ENCODE data around the gene AOPEP.

The AOPEP gene

GRCh38 chr9:95058795-95059386 is 332.4 kb downstream of the AOPEP start:
- TF ChIP-seq CTCF (IDR thresholded peaks at IDR 0.05; ENCODE audit: borderline replicate concordance, insufficient read depth, low read depth, low read length) = no peak
- no peak overlapping the region for H3K4me3 ChIP-seq (ENCODE audit: low read depth, low read length)

GRCh38 chr9:95060234-95060633 is 333.7 kb downstream of the AOPEP start:
- no peak for TF ChIP-seq CTCF (IDR thresholded peaks at IDR 0.05; ENCODE audit: borderline replicate concordance, insufficient read depth, low read depth, low read length)
- no peak overlapping the region for H3K4me3 ChIP-seq (ENCODE audit: low read depth, low read length)

- H3K4me3 ChIP-seq (ENCODE audit: low read depth, low read length) = no peak overlapping the region
- TF ChIP-seq CTCF (IDR thresholded peaks at IDR 0.05; ENCODE audit: borderline replicate concordance, insufficient read depth, low read depth, low read length) = no peak
Measured at GRCh38 chr9:95060916-95061315, 334.4 kb downstream of the AOPEP start.

- TF ChIP-seq CTCF (IDR thresholded peaks at IDR 0.05; ENCODE audit: borderline replicate concordance, insufficient read depth, low read depth, low read length) = no peak
- no peak overlapping the region for H3K4me3 ChIP-seq (ENCODE audit: low read depth, low read length)
Measured at GRCh38 chr9:95061916-95062595, 335.6 kb downstream of the AOPEP start.

GRCh38 chr9:95062596-95063065 is 336.1 kb downstream of the AOPEP start:
- H3K4me3 ChIP-seq (ENCODE audit: low read depth, low read length) = no peak overlapping the region
- no peak for TF ChIP-seq CTCF (IDR thresholded peaks at IDR 0.05; ENCODE audit: borderline replicate concordance, insufficient read depth, low read depth, low read length)

GRCh38 chr9:95063300-95063699 is 336.8 kb downstream of the AOPEP start:
- no peak overlapping the region for H3K4me3 ChIP-seq (ENCODE audit: low read depth, low read length)
- no peak for TF ChIP-seq CTCF (IDR thresholded peaks at IDR 0.05; ENCODE audit: borderline replicate concordance, insufficient read depth, low read depth, low read length)

GRCh38 chr9:95065224-95065623 is 338.7 kb downstream of the AOPEP start:
- H3K4me3 ChIP-seq (ENCODE audit: low read depth, low read length) = no peak overlapping the region
- TF ChIP-seq CTCF (IDR thresholded peaks at IDR 0.05; ENCODE audit: borderline replicate concordance, insufficient read depth, low read depth, low read length) = no peak

All from GM12875 (cell line).